Erythroblast (primary cell): ENCODE results near the gene CEP85.
A peak's percentile ranks its signal among the peaks of the same experiment; 100 is the strongest.

ENCODE experiments used
- DNase-seq, 2 experiments: peaks; one replicate each; lab custom pipeline; 2025; lab: John Stamatoyannopoulos, UW
- GATA1 ChIP-seq: IDR thresholded peaks from 2 replicates; pipeline ENCODE4 v1.6.1; 2011; ENCODE audit warnings: low read depth, mild to moderate bottlenecking, control low read depth, low read length, moderate library complexity
- POLR2A ChIP-seq: IDR thresholded peaks from 2 replicates; pipeline ENCODE4 v1.6.1; 2011; ENCODE audit warnings: mild to moderate bottlenecking, low read length

The CEP85 gene, protein sequence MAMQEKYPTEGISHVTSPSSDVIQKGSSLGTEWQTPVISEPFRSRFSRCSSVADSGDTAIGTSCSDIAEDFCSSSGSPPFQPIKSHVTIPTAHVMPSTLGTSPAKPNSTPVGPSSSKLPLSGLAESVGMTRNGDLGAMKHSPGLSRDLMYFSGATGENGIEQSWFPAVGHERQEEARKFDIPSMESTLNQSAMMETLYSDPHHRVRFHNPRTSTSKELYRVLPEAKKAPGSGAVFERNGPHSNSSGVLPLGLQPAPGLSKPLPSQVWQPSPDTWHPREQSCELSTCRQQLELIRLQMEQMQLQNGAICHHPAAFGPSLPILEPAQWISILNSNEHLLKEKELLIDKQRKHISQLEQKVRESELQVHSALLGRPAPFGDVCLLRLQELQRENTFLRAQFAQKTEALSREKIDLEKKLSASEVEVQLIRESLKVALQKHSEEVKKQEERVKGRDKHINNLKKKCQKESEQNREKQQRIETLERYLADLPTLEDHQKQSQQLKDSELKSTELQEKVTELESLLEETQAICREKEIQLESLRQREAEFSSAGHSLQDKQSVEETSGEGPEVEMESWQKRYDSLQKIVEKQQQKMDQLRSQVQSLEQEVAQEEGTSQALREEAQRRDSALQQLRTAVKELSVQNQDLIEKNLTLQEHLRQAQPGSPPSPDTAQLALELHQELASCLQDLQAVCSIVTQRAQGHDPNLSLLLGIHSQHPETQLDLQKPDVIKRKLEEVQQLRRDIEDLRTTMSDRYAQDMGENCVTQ

DNA sequence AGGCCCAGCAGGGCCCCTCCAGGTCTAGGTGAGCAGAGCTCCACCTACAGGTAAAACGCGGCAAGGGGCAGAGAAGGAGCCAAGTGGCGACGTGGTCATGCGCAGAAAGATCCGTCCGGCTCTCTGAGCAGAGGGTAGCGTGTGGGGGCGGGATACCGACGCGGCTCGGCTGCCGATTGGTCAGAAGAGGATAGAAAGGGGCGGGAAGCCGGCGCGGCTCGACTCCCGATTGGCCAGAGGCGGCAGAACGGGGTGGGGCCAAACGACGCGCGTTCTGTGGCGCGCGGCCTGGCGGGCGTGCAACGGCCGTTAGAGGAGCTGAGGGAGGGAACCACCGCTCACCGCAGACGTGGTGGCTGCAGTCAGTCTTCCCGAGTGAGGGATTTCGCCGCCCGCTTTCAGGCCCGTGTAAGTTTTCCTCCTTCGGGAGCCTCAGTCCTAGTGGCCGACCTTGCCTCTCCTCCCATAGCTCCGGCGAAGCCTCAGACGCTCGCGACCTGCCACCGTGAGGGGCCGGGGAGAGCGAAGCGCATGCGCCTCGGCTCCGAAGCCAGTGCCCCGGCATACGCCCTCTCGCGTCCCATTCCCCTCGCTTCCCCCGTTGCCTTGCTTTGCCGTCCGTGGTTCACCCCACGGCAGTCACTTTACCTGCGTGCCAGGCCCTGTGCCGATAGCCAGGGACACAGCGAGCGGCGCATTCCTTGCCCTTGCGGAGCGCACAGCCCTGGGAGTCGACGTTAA is at the start of gene CEP85:
Gene CEP85 (plus strand): TSS at position 298 of the 741 bp plus-strand sequence. CDS start 5,584 bp downstream, outside the sequence.
- DNase-seq, result peak; percentile 98 to 100

DNA sequence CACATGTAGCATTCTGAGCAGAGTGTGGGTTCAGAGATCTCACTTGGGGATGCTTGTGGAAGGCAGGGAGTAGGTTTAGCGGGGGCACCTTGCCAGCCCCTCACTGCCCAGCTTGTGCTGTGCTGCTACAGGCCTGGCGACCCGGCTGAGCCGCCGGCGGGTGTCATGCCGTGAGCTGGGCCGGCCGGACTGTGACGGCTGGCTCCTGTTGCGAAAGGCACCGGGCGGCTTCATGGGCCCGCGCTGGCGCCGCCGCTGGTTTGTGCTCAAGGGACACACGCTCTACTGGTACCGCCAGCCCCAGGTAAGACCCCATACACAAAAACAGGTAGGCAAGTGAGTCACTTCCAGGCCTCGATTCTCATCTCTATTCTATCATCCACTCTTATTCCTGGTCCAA is 49.1 kb upstream of the CEP85 start:
- TF ChIP-seq POLR2A (no peak), GATA1 (no peak)
- no peak for DNase-seq

More for the DNA sequence above, at the start of gene CEP85:
- peak; percentile 98 for TF ChIP-seq POLR2A
- no peak for TF ChIP-seq GATA1

- no peak for TF ChIP-seq POLR2A
- no peak for TF ChIP-seq GATA1
Measured at GRCh38 chr1:26187882-26188281, 46.1 kb upstream of the CEP85 start.

DNA sequence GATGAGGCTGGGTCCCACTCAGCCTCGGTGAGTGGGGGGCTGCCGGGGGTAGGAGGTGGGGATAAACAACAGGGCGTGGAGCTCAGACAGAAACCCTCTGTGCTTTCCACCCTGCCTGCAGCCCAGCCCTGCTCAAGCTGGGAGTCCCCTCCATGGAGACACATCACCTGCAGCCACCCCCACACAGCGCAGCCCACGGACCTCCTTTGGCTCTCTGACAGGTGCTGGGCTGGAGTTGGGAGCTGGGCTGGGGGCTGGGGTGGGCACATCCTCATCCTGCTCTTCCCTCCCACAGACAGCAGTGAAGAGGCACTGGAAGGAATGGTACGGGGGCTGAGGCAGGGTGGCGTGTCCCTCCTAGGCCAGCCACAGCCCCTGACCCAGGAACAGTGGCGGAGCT is 45.5 kb upstream of the CEP85 start:
- no peak for TF ChIP-seq POLR2A
- TF ChIP-seq GATA1, result no peak
- DNase-seq, result no peak

More at GRCh38 chr1:26187882-26188281, 46.1 kb upstream of the CEP85 start:
- no peak for DNase-seq

- no peak for DNase-seq
- TF ChIP-seq GATA1 (no peak), POLR2A (no peak)
Measured at GRCh38 chr1:26189331-26189730, 44.7 kb upstream of the CEP85 start.

- DNase-seq, result no peak
- TF ChIP-seq GATA1 (no peak), POLR2A (no peak)
Measured at GRCh38 chr1:26189751-26190275, 44.2 kb upstream of the CEP85 start.

GRCh38 chr1:26190373-26190987 is 43.5 kb upstream of the CEP85 start, which contains the start of gene CATSPER4:
Gene CATSPER4 (plus strand): TSS chr1:26190602. CDS start chr1:26190628, 26 bp downstream.
- DNase-seq, result peak in 1 of 2 experiments; percentile 35
- TF ChIP-seq GATA1 (no peak), POLR2A (no peak)

- DNase-seq, result no peak
Measured at GRCh38 chr1:26191739-26192138, 42.3 kb upstream of the CEP85 start.

DNA sequence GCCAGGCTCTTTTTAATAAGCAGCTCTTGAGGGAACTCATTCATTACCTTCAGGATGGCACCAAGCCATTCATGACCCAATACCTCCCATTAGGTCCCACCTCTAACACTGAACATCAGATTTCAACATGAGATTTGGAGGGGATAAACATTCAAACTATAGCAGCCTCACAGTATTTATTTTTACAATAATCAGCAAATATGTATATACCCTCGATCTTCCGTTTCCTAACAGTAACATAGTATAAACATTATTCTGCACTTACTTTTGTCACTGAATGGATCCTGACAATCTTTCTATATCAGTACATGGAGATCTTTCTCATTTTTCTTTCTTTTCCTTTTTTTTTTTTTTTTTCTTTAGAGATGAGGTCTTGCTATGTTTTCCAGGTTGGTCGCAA is 38.2 kb upstream of the CEP85 start:
- no peak for DNase-seq
- no peak for TF ChIP-seq POLR2A
- no peak for TF ChIP-seq GATA1

More at GRCh38 chr1:26191739-26192138, 42.3 kb upstream of the CEP85 start:
- TF ChIP-seq GATA1 (no peak), POLR2A (no peak)

- no peak for TF ChIP-seq GATA1
- DNase-seq, result no peak
Measured at GRCh38 chr1:26197301-26197700, 36.7 kb upstream of the CEP85 start.

DNA sequence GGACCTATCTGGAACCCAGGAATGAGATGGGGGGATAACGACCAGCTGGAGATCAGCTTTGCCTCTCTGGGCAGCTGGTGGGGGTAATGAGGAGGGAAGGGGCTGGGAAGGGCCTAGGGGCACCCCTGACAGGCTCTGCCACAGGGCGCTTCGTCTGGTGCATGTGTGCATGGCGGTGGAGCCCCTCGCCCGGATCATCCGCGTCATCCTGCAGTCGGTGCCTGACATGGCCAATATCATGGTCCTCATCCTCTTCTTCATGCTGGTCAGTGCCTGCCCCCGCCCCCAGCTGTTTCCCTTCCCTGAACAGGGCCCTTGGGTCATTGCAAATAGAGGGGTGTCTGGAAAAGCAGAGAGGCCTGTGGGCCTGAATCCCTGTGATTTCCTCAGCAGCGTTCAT is 36.2 kb upstream of the CEP85 start:
- no peak for DNase-seq
- TF ChIP-seq POLR2A, result no peak
- no peak for TF ChIP-seq GATA1

GRCh38 chr1:26200413-26200812 is 33.6 kb upstream of the CEP85 start:
- DNase-seq, result no peak
- TF ChIP-seq POLR2A (no peak), GATA1 (no peak)

GRCh38 chr1:26203642-26204318 is 30.2 kb upstream of the CEP85 start:
- TF ChIP-seq GATA1 (no peak), POLR2A (no peak)
- DNase-seq, result peak in 1 of 2 experiments; percentile 15
